B cell (primary cell): Measurements from ENCODE around the gene ACY1. TPM values are rescaled to one million over a fixed set of nuclear protein-coding genes. Genes with fewer than 3 reads are reported as not detected.

Experiments used
- ATAC-seq: fragments of 200-7000 bp; cut with Tn5 transposase; one replicate; pipeline ENCODE4 v1.10.0; 2021; ENCODE audit warnings: low read depth, mild to moderate bottlenecking, moderate number of reproducible peaks, moderate library complexity
- CTCF ChIA-PET: fragments of 350-600 bp; sonication (Branson Sonifier 250); formaldehyde crosslinking; loops from one replicate; lab custom pipeline; 2021; ENCODE audit warnings: antibody characterized with exemption, inconsistent platforms; lab: Charles Lee
- POLR2A ChIA-PET: fragments of 350-600 bp; sonication (Branson Sonifier 250); formaldehyde crosslinking; loops from one replicate; lab custom pipeline; 2021; ENCODE audit warnings: antibody characterized with exemption; lab: Charles Lee
- DNase-seq: peaks from one replicate; pipeline ENCODE4 v3.0.0; 2013
- H2AFZ ChIP-seq: 2 replicates; pipeline ENCODE4 v1.6.1; 2012; ENCODE audit warnings: mild to moderate bottlenecking, low read depth, low read length; ENCODE audit not compliant: insufficient read depth, poor library complexity, severe bottlenecking
- H3K27ac ChIP-seq, 2 donors: 1 replicate in 1 of 2; 2 replicates in 1 of 2; pipeline ENCODE4 v1.5.1; 2012 to 2013; ENCODE audit warnings: low read length in 2 of 2, mild to moderate bottlenecking in 2 of 2, moderate library complexity in 1 of 2
- H3K27me3 ChIP-seq, 4 experiments: fragments of 200-600 bp in 1 of 4; sonication (generic) in 1 of 4; replicated peaks in 1 of 4; 1 replicate in 2 of 4; 2 replicates in 2 of 4; pipeline versions ENCODE4 v1.6.1 to v1.7.0; 2013 to 2016; ENCODE audit warnings: low read length in 3 of 4, mild to moderate bottlenecking in 2 of 4, mixed read lengths in 1 of 4, moderate library complexity in 1 of 4; ENCODE audit not compliant: insufficient read depth in 4 of 4, control insufficient read depth in 3 of 4; ENCODE audit errors: control extremely low read depth in 1 of 4
- H3K36me3 ChIP-seq, 2 experiments: replicated peaks in 1 of 2; 1 replicate in 1 of 2; 2 replicates in 1 of 2; pipeline versions ENCODE4 v1.6.1 to v1.7.1; 2013; ENCODE audit warnings: low read length in 1 of 2; ENCODE audit not compliant: insufficient read depth in 2 of 2, control insufficient read depth in 1 of 2; ENCODE audit errors: control extremely low read depth in 1 of 2, extremely low read depth in 1 of 2
- H3K4me1 ChIP-seq, 2 donors: fragments of 200-600 bp in 1 of 2; sonication (generic) in 1 of 2; 1 replicate in 1 of 2; 2 replicates in 1 of 2; pipeline versions ENCODE4 v1.5.1 to v1.6.1; 2013 to 2017; ENCODE audit warnings: low read length in 2 of 2; ENCODE audit not compliant: control insufficient read depth in 2 of 2, insufficient read depth in 2 of 2
- H3K4me2 ChIP-seq: replicated peaks from 2 replicates; pipeline ENCODE3; 2012; ENCODE audit warnings: mild to moderate bottlenecking, low read depth, low read length; ENCODE audit not compliant: poor library complexity, severe bottlenecking
- H3K4me3 ChIP-seq, 5 experiments: fragments of 200-600 bp in 1 of 5; sonication (generic) in 1 of 5; 1 replicate in 3 of 5; 2 replicates in 2 of 5; pipeline versions ENCODE4 v1.5.1 to v1.7.0; 2011 to 2016; ENCODE audit warnings: low read length in 4 of 5, mild to moderate bottlenecking in 4 of 5, low read depth in 2 of 5, control low read depth in 1 of 5, moderate library complexity in 1 of 5; ENCODE audit not compliant: insufficient read depth in 1 of 5; ENCODE audit errors: control extremely low read depth in 1 of 5, extremely low read depth in 1 of 5
- H3K79me2 ChIP-seq: fragments of 200-600 bp; sonication (generic); one replicate; pipeline ENCODE4 v1.6.0; 2016; ENCODE audit warnings: low read length; ENCODE audit not compliant: control insufficient read depth, insufficient read depth
- H3K9ac ChIP-seq: fragments of 200-600 bp; sonication (generic); 2 replicates; pipeline ENCODE4 v1.6.1; 2017; ENCODE audit warnings: mild to moderate bottlenecking, low read length, moderate library complexity
- H3K9me3 ChIP-seq, 3 donors: one replicate each; pipeline versions ENCODE4 v1.6.1 to v1.7.1; 2013; ENCODE audit warnings: low read length in 2 of 3; ENCODE audit not compliant: control insufficient read depth in 2 of 3, insufficient read depth in 1 of 3; ENCODE audit errors: control extremely low read depth in 1 of 3
- H4K20me1 ChIP-seq: 2 replicates; pipeline ENCODE4 v1.6.0; 2012; ENCODE audit warnings: mild to moderate bottlenecking, low read length; ENCODE audit not compliant: insufficient read depth, control insufficient read depth, poor library complexity, severe bottlenecking
- H3K27ac Mint-ChIP-seq: one replicate; pipeline ENCODE4 v1.8.0; 2021; ENCODE audit warnings: mixed read lengths
- H3K27me3 Mint-ChIP-seq: one replicate; pipeline ENCODE4 v1.8.0; 2021; ENCODE audit warnings: mixed read lengths
- H3K4me1 Mint-ChIP-seq: one replicate; pipeline ENCODE4 v1.8.0; 2021; ENCODE audit warnings: mixed read lengths
- H3K4me3 Mint-ChIP-seq: one replicate; pipeline ENCODE4 v1.8.0; 2021; ENCODE audit warnings: mixed read lengths
- H3K9me3 Mint-ChIP-seq: one replicate; pipeline ENCODE4 v1.8.0; 2022; ENCODE audit warnings: mixed read lengths; ENCODE audit not compliant: insufficient read depth
- EZH2 ChIP-seq: IDR thresholded peaks from 2 replicates; pipeline ENCODE4 v1.6.1; 2012; ENCODE audit warnings: borderline replicate concordance, low read depth, mild to moderate bottlenecking, moderate library complexity, low read length; ENCODE audit not compliant: insufficient read depth, poor library complexity, severe bottlenecking
- WGBS: methylation state at CpG from one replicate; pipeline ENCODE4 v1.1.5; 2013; ENCODE audit warnings: missing lambda C conversion rate; ENCODE audit not compliant: insufficient coverage; 5-methylcytosine and 5-hydroxymethylcytosine counted together
- intact Hi-C: fragments of 100-400 bp; cut with micrococcal nuclease; formaldehyde crosslinking; loops from one replicate; pipeline ENCODE4 v1.10.0; 2022
- polyA plus RNA-seq: library from polyadenylated mRNA; depleted of rRNA; stranded (reverse); fragments of >200 nt; gene quantifications from 2 replicates; pipeline ENCODE4 v1.2.3, GENCODE V29; 2012
- total RNA-seq, 2 donors: library from RNA; stranded (reverse); fragments of 120-200 nt in 1 of 2; gene quantifications; 1 replicate in 1 of 2; 2 replicates in 1 of 2; pipeline versions ENCODE4 v1.2.3 to v1.2.4, GENCODE V29; 2013 to 2022
- TF ChIP-seq, protein P1 (sequence below): fragments of 200-600 bp; IDR thresholded peaks from one replicate; pipeline ENCODE4 v1.8.0; 2022; ENCODE audit warnings: antibody characterized with exemption, mild to moderate bottlenecking

Gene ACY1
- total and polyA plus RNA-seq, 2 donors (not counting 1 experiment from before 2014, with no cell fraction given), result 14.6 to 26.2 TPM

DNA sequence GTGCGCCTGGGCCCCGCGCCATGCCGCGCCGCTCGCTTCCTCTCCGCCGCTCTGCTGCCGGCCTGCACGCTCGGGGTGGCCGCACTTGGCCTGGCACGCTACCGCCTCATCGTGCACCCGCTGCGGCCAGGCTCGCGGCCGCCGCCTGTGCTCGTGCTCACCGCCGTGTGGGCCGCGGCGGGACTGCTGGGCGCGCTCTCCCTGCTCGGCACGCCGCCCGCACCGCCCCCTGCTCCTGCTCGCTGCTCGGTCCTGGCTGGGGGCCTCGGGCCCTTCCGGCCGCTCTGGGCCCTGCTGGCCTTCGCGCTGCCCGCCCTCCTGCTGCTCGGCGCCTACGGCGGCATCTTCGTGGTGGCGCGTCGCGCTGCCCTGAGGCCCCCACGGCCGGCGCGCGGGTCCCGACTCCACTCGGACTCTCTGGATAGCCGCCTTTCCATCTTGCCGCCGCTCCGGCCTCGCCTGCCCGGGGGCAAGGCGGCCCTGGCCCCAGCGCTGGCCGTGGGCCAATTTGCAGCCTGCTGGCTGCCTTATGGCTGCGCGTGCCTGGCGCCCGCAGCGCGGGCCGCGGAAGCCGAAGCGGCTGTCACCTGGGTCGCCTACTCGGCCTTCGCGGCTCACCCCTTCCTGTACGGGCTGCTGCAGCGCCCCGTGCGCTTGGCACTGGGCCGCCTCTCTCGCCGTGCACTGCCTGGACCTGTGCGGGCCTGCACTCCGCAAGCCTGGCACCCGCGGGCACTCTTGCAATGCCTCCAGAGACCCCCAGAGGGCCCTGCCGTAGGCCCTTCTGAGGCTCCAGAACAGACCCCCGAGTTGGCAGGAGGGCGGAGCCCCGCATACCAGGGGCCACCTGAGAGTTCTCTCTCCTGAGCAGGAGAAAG, 27.2 kb upstream of the ACY1 start:
- Mint-ChIP-seq H3K27ac (no peak overlapping the region), H3K9me3 (no peaks in the 10 kb centered on the region), H3K27me3 (peaks cover 17% of the 10 kb centered on the region), H3K4me1 (peaks cover 5% of the 10 kb centered on the region), H3K4me3 (peak overlapping the region; percentile 71)
- Histone ChIP-seq H2AFZ (peak overlapping the region; percentile 75), H4K20me1 (no peaks in the 10 kb centered on the region), H3K36me3 (no peaks in the 10 kb centered on the region), H3K79me2 (no peaks in the 10 kb centered on the region), H3K27me3 (peaks cover 0 to 27% (median 15%) of the 10 kb centered on the region in 4 experiments), H3K27ac (no peak overlapping the region), H3K4me2 (peak overlapping the region; percentile 89), H3K4me1 (peaks cover 7 to 10% of the 10 kb centered on the region in 2 donors), H3K4me3 (peak overlapping the region in 3 of 5 experiments; percentile 35 to 54 (median 51)), H3K9me3 (peaks cover 0 to 6% (median 0%) of the 10 kb centered on the region in 3 donors), H3K9ac (peak overlapping the region; percentile 51)
- ChIA-PET POLR2A (no interaction called here), CTCF (interaction anchor here (1.3 kb wide), 1 partner anchor 17 kb away, joined by 4 read pairs; no protein-coding TSS in a partner anchor)
- WGBS, result 8% methylated on average over 94 of the region's 97 CpGs
- TF ChIP-seq, protein P1, sequence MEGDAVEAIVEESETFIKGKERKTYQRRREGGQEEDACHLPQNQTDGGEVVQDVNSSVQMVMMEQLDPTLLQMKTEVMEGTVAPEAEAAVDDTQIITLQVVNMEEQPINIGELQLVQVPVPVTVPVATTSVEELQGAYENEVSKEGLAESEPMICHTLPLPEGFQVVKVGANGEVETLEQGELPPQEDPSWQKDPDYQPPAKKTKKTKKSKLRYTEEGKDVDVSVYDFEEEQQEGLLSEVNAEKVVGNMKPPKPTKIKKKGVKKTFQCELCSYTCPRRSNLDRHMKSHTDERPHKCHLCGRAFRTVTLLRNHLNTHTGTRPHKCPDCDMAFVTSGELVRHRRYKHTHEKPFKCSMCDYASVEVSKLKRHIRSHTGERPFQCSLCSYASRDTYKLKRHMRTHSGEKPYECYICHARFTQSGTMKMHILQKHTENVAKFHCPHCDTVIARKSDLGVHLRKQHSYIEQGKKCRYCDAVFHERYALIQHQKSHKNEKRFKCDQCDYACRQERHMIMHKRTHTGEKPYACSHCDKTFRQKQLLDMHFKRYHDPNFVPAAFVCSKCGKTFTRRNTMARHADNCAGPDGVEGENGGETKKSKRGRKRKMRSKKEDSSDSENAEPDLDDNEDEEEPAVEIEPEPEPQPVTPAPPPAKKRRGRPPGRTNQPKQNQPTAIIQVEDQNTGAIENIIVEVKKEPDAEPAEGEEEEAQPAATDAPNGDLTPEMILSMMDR, result peak; percentile 68
- no peak for TF ChIP-seq EZH2
- DNase-seq, result peak; percentile 61
- peak; percentile 73 for ATAC-seq
- intact Hi-C loops, result loop anchor here (1.0 kb wide), 1 partner anchor 19 kb away; the partner anchor contains the start of gene ABHD14A
